IMR-90 (cell line): ENCODE results near the gene PCP4. TPM values are rescaled to one million over a fixed set of nuclear protein-coding genes. Genes with fewer than 3 reads are reported as not detected.

ENCODE experiments used
- ATAC-seq: fragments of 200-7000 bp; cut with Tn5 transposase; 2 replicates; pipeline ENCODE4 v1.9.1; 2020; ENCODE audit warnings: low read depth, mild to moderate bottlenecking, moderate library complexity
- BruUV-seq: library from RNA; stranded (reverse); fragments of 400-500 nt; replicated peaks from 2 replicates; lab custom pipeline; 2021; lab: Mats Ljungman, UMichigan
- CTCF ChIA-PET: fragments of 300-600 bp; formaldehyde crosslinking; extraction: SDS; loops from one replicate; lab custom pipeline; 2021; ENCODE audit warnings: antibody characterized with exemption; lab: Yijun Ruan, JAX
- POLR2A ChIA-PET: fragments of 300-600 bp; sonication (Branson Sonifier 250); formaldehyde crosslinking; loops from one replicate; lab custom pipeline; 2022; ENCODE audit warnings: antibody characterized with exemption; ENCODE audit not compliant: unreplicated experiment; lab: Charles Lee
- DNase-seq: peaks from one replicate; pipeline ENCODE4 v3.0.0; 2013
- H2AFZ ChIP-seq: replicated peaks from 2 replicates; pipeline ENCODE3; 2013; ENCODE audit warnings: low read length, mild to moderate bottlenecking; ENCODE audit not compliant: poor library complexity
- H2AK5ac ChIP-seq: 2 replicates; pipeline ENCODE4 v1.6.1; 2013; ENCODE audit warnings: low read depth, low read length, inconsistent platforms
- H2AK9ac ChIP-seq: replicated peaks from 2 replicates; pipeline ENCODE3; 2013; ENCODE audit warnings: mild to moderate bottlenecking, low read depth, low read length, moderate library complexity; ENCODE audit not compliant: poor library complexity
- H2BK120ac ChIP-seq: 2 replicates; pipeline ENCODE4 v1.6.1; 2013; ENCODE audit warnings: low read depth, low read length, inconsistent platforms
- H2BK15ac ChIP-seq: 3 replicates; pipeline ENCODE4 v1.6.1; 2013; ENCODE audit warnings: low read depth, low read length, inconsistent platforms
- H2BK20ac ChIP-seq: 2 replicates; pipeline ENCODE4 v1.6.1; 2013; ENCODE audit warnings: low read depth, mild to moderate bottlenecking, inconsistent platforms, low read length, moderate library complexity
- H2BK5ac ChIP-seq: 2 replicates; pipeline ENCODE4 v1.6.1; 2013; ENCODE audit warnings: mild to moderate bottlenecking, low read depth, low read length, inconsistent platforms; ENCODE audit not compliant: poor library complexity, severe bottlenecking
- H3K14ac ChIP-seq: replicated peaks from 2 replicates; pipeline ENCODE4 v1.6.1; 2013; ENCODE audit warnings: low read depth, low read length, inconsistent platforms
- H3K18ac ChIP-seq: 2 replicates; pipeline ENCODE4 v1.6.1; 2013; ENCODE audit warnings: low read depth, low read length, control low read depth
- H3K23ac ChIP-seq: 2 replicates; pipeline ENCODE4 v1.6.1; 2013; ENCODE audit warnings: low read depth, low read length, inconsistent platforms
- H3K27ac ChIP-seq: 2 replicates; pipeline ENCODE4 v1.5.1; 2013; ENCODE audit warnings: mild to moderate bottlenecking, control low read depth, low read length; ENCODE audit not compliant: insufficient read depth
- H3K27me3 ChIP-seq: 2 replicates; pipeline ENCODE4 v1.6.1; 2013; ENCODE audit warnings: low read length; ENCODE audit not compliant: control insufficient read depth, insufficient read depth
- H3K36me3 ChIP-seq: 2 replicates; pipeline ENCODE4 v1.6.1; 2013; ENCODE audit warnings: low read length, mixed read lengths; ENCODE audit not compliant: control insufficient read depth, insufficient read depth
- H3K4ac ChIP-seq: 2 replicates; pipeline ENCODE4 v1.6.1; 2013; ENCODE audit warnings: low read depth, low read length, inconsistent platforms
- H3K4me1 ChIP-seq: 2 replicates; pipeline ENCODE4 v1.6.1; 2013; ENCODE audit warnings: low read length, mixed read lengths; ENCODE audit not compliant: control insufficient read depth, insufficient read depth
- H3K4me2 ChIP-seq: 2 replicates; pipeline ENCODE4 v1.6.1; 2013; ENCODE audit warnings: low read depth, mild to moderate bottlenecking, control low read depth, low read length, moderate library complexity
- H3K4me3 ChIP-seq: 2 replicates; pipeline ENCODE4 v1.5.1; 2013; ENCODE audit warnings: low read depth, mild to moderate bottlenecking, control low read depth, low read length, moderate library complexity; ENCODE audit not compliant: insufficient read depth
- H3K56ac ChIP-seq: 2 replicates; pipeline ENCODE4 v1.6.1; 2013; ENCODE audit warnings: low read length, inconsistent platforms; ENCODE audit not compliant: insufficient read depth; ENCODE audit errors: extremely low read depth
- H3K79me1 ChIP-seq, 2 experiments: 2 replicates each; pipeline ENCODE4 v1.6.1; 2013; ENCODE audit warnings: low read length in 2 of 2, inconsistent platforms in 1 of 2, low read depth in 1 of 2
- H3K9ac ChIP-seq: 2 replicates; pipeline ENCODE4 v1.6.1; 2013; ENCODE audit warnings: low read depth, low read length, control low read depth
- H3K9me1 ChIP-seq: 2 replicates; pipeline ENCODE4 v1.6.1; 2013; ENCODE audit warnings: low read length, inconsistent platforms; ENCODE audit not compliant: insufficient read depth
- H3K9me3 ChIP-seq: 2 replicates; pipeline ENCODE4 v1.6.1; 2013; ENCODE audit warnings: low read length; ENCODE audit not compliant: control insufficient read depth, insufficient read depth
- H4K20me1 ChIP-seq: 2 replicates; pipeline ENCODE4 v1.6.1; 2013; ENCODE audit warnings: low read length, inconsistent platforms; ENCODE audit not compliant: insufficient read depth
- H4K5ac ChIP-seq: 2 replicates; pipeline ENCODE4 v1.6.1; 2013; ENCODE audit warnings: mild to moderate bottlenecking, low read depth, low read length, control low read depth
- H4K8ac ChIP-seq, 2 experiments: 2 replicates each; pipeline ENCODE4 v1.6.1; 2013; ENCODE audit warnings: low read depth in 2 of 2, low read length in 2 of 2, control low read depth in 1 of 2, inconsistent platforms in 1 of 2
- H4K91ac ChIP-seq: 2 replicates; pipeline ENCODE4 v1.6.1; 2013; ENCODE audit warnings: low read depth, low read length, inconsistent platforms; ENCODE audit not compliant: insufficient read depth
- BHLHE40 ChIP-seq: fragments of 150-350 bp; IDR thresholded peaks from 2 replicates; pipeline ENCODE4 v1.6.1; 2016; ENCODE audit warnings: mild to moderate bottlenecking, low read depth, low read length
- CHD1 ChIP-seq: IDR thresholded peaks from 2 replicates; pipeline ENCODE4 v1.6.1; 2012; ENCODE audit warnings: low read depth, low read length, improper control_type of control experiment
- MAFK ChIP-seq: IDR thresholded peaks from 2 replicates; pipeline ENCODE4 v1.6.1; 2012; ENCODE audit warnings: low read depth, low read length, improper control_type of control experiment
- MAZ ChIP-seq: IDR thresholded peaks from 2 replicates; pipeline ENCODE4 v1.6.1; 2012; ENCODE audit warnings: low read depth, mild to moderate bottlenecking, low read length, improper control_type of control experiment, moderate library complexity, borderline replicate concordance
- NFE2L2 ChIP-seq: fragments of 150-350 bp; IDR thresholded peaks from 2 replicates; pipeline ENCODE4 v1.6.1; 2016; ENCODE audit warnings: low read depth, mild to moderate bottlenecking, low read length
- POLR2A ChIP-seq: IDR thresholded peaks from 2 replicates; pipeline ENCODE4 v1.6.1; 2012; ENCODE audit warnings: mild to moderate bottlenecking, low read depth, low read length
- RAD21 ChIP-seq: IDR thresholded peaks from 2 replicates; pipeline ENCODE4 v1.6.1; 2012; ENCODE audit warnings: low read length, improper control_type of control experiment
- RFX5 ChIP-seq: IDR thresholded peaks from 2 replicates; pipeline ENCODE4 v1.8.0; 2012; ENCODE audit warnings: low read depth, mild to moderate bottlenecking, low read length, moderate library complexity
- WGBS, 2 experiments: methylation state at CpG; one replicate each; pipeline versions ENCODE4 v1.1.5 to v1.1.7; 2013; ENCODE audit warnings: missing lambda C conversion rate in 2 of 2; ENCODE audit not compliant: insufficient read length in 1 of 2; ENCODE audit errors: extremely low coverage in 2 of 2; 5-methylcytosine and 5-hydroxymethylcytosine counted together
- dilution Hi-C: fragments of 300-500 bp; cut with HindIII; formaldehyde crosslinking; loops from one replicate; pipeline ENCODE4 v1.14.3; 2018; ENCODE audit warnings: low sequenced_read_pairs; ENCODE audit not compliant: unreplicated experiment
- in situ Hi-C: fragments of 300-500 bp; cut with MboI; formaldehyde crosslinking; loops from 3 replicates; pipeline ENCODE4 v1.14.3; 2019; ENCODE audit warnings: low sequenced_read_pairs, inconsistent platforms, mixed read lengths
- intact Hi-C: fragments of 100-400 bp; cut with micrococcal nuclease; formaldehyde crosslinking; loops from 2 replicates; pipeline ENCODE4 v1.10.0; 2022
- polyA plus RNA-seq, 3 experiments: library from polyadenylated mRNA; depleted of rRNA; stranded (reverse); fragments of >200 nt; gene quantifications; 2 replicates each; pipeline ENCODE4 v1.2.3, GENCODE V29; 2012; ENCODE audit warnings: low replicate concordance in 1 of 3
- total RNA-seq: library from RNA; depleted of rRNA; stranded (reverse); fragments of >200 nt; gene quantifications from 2 replicates; pipeline ENCODE4 v1.2.3, GENCODE V29; 2012
- TF ChIP-seq, protein P1 (sequence below): fragments of 150-350 bp; IDR thresholded peaks from 2 replicates; pipeline ENCODE4 v1.6.1; 2016; ENCODE audit warnings: low read depth, mild to moderate bottlenecking, low read length, moderate library complexity, borderline replicate concordance
- TF ChIP-seq, protein P2 (sequence below): conservative IDR thresholded peaks from 2 replicates; pipeline ENCODE4 v1.5.1; 2012; ENCODE audit warnings: mild to moderate bottlenecking, low read depth, low read length, improper control_type of control experiment

The PCP4 gene
- total and polyA plus RNA-seq, 2 of the 4 experiments (the other 2 are of a cell fraction), result not detected

DNA sequence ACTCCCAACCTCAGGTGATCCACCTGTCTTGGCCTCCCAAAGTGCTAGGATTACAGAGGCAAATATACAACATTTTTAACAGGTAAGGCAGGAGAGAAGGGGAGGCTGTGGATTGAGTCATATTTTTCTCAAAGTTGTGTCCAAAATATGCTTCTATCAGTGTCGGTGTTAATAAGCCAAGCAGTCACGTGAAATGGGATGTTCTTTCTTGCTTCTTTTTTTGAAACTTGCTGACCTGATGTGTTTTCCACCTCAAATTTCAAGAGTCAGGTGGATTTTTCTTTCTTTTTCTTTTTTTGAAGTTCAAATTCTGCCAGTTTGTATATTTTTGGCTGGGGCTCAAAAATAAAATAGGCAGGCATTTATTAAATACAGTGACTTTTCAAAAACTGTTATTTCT, 91.5 kb downstream of the PCP4 start:
- TF ChIP-seq CHD1 (no peak), MAFK (no peak), NFE2L2 (no peak), POLR2A (no peak), MAZ (no peak), RAD21 (no peak), RFX5 (no peak), BHLHE40 (no peak)
- TF ChIP-seq, protein P1, sequence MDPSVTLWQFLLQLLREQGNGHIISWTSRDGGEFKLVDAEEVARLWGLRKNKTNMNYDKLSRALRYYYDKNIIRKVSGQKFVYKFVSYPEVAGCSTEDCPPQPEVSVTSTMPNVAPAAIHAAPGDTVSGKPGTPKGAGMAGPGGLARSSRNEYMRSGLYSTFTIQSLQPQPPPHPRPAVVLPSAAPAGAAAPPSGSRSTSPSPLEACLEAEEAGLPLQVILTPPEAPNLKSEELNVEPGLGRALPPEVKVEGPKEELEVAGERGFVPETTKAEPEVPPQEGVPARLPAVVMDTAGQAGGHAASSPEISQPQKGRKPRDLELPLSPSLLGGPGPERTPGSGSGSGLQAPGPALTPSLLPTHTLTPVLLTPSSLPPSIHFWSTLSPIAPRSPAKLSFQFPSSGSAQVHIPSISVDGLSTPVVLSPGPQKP, result no peak
- TF ChIP-seq, protein P2, sequence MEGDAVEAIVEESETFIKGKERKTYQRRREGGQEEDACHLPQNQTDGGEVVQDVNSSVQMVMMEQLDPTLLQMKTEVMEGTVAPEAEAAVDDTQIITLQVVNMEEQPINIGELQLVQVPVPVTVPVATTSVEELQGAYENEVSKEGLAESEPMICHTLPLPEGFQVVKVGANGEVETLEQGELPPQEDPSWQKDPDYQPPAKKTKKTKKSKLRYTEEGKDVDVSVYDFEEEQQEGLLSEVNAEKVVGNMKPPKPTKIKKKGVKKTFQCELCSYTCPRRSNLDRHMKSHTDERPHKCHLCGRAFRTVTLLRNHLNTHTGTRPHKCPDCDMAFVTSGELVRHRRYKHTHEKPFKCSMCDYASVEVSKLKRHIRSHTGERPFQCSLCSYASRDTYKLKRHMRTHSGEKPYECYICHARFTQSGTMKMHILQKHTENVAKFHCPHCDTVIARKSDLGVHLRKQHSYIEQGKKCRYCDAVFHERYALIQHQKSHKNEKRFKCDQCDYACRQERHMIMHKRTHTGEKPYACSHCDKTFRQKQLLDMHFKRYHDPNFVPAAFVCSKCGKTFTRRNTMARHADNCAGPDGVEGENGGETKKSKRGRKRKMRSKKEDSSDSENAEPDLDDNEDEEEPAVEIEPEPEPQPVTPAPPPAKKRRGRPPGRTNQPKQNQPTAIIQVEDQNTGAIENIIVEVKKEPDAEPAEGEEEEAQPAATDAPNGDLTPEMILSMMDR, result no peak
- in situ Hi-C loops, result loop anchor here (25.0 kb wide), 1 partner anchor 129 kb away; no protein-coding TSS in a partner anchor
- Histone ChIP-seq H3K9me3 (peaks cover 20% of the 10 kb centered on the region), H2AK5ac (no peak overlapping the region), H4K8ac (no peak overlapping the region), H2BK5ac (no peak overlapping the region), H2AFZ (no peak overlapping the region), H3K9ac (no peak overlapping the region), H4K5ac (no peak overlapping the region), H3K4me1 (no peaks in the 10 kb centered on the region), H3K9me1 (no peaks in the 10 kb centered on the region), H3K4me2 (no peak overlapping the region), H2AK9ac (no peak overlapping the region), H3K27ac (no peak overlapping the region), H2BK120ac (no peak overlapping the region), H3K4me3 (no peak overlapping the region), H3K79me1 (no peaks in the 10 kb centered on the region), H3K4ac (no peak overlapping the region), H3K14ac (no peak overlapping the region), H3K18ac (no peak overlapping the region), H2BK20ac (no peak overlapping the region), H3K27me3 (no peaks in the 10 kb centered on the region), H4K20me1 (no peaks in the 10 kb centered on the region), H3K36me3 (no peaks in the 10 kb centered on the region), H2BK15ac (no peak overlapping the region), H3K56ac (no peak overlapping the region), H4K91ac (no peak overlapping the region), H3K23ac (no peak overlapping the region)
- intact Hi-C loops, result no loop called here
- dilution Hi-C loops, result no loop called here
- CTCF ChIA-PET, result no interaction called here
- ATAC-seq, result no peak
- BruUV-seq, result no TSS peak
- no peak for DNase-seq
- POLR2A ChIA-PET, result no interaction called here
- no CpG with 5 or more reads among the region's 2 CpGs for WGBS, 2 experiments
